HG02840 (cell line): ENCODE results near the gene LRRC4C.

Source experiments
- ATAC-seq: cut with Tn5 transposase; IDR thresholded peaks from one replicate; pipeline ENCODE4 v1.9.1; 2021; ENCODE audit warnings: mild to moderate bottlenecking, moderate library complexity, moderate number of reproducible peaks; ENCODE audit not compliant: unreplicated experiment, low FRiP score

Gene LRRC4C

DNA sequence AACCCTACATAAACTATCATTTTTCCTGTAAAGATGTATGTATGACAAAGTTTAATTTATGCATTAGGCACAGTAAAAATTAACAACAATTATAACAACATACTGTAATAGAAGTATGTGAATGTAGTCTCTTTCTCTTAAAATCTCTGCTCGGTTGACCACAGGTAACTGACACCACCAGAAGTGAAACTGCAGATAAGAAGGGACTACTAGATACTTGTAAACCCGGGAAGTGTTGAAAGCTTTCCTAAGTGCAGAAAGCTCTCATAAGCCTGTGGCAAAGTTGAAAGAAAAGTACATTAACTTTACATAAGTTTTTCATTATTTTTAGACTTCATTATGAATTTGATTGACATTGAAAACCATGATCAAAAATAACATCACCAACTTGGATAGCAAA lies 1173.3 kb downstream of the LRRC4C start:
- no peak for ATAC-seq

DNA sequence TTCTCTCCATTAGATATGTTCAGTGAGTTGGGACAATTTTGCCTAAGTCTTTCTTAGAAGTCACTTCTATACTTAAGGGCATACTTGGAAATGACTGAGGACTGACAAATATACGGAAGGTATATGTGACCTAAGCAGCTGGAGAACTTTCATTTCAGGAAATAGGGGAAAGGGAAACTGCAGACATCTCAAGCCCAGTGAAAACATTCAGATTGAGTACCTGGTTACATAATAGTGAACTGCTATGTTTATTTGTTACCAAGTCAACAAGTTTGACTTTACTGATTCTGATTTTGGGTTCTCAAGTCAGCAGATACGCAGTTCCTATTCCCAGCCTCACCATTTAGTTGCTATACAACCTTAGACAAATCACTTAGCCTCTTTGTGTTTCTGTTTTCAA lies 1173.9 kb downstream of the LRRC4C start:
- ATAC-seq = no peak

- ATAC-seq = no peak
Measured at GRCh38 chr11:40281052-40281580, 1178.3 kb downstream of the LRRC4C start.

- ATAC-seq = no peak
Measured at GRCh38 chr11:40280159-40281051, 1179.0 kb downstream of the LRRC4C start.

DNA sequence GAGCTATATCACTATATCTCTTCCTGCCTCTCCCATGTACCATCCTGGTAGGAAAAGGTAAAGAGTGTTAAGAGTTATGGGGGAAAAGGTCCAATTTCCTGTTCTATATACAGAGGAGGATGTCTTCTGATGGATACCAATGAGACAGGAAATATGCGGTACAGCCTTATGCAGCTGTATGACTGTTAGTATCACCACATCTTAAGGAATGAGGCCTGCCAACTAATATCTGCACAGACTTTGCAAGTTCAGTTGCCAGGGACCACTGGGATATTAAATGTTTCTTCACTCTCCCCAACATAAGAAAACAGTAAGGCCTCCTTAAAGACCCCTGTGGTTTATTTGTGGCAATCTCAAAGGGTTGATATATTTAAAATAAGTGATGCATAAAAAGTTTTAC lies 1182.5 kb downstream of the LRRC4C start:
- ATAC-seq = no peak

DNA sequence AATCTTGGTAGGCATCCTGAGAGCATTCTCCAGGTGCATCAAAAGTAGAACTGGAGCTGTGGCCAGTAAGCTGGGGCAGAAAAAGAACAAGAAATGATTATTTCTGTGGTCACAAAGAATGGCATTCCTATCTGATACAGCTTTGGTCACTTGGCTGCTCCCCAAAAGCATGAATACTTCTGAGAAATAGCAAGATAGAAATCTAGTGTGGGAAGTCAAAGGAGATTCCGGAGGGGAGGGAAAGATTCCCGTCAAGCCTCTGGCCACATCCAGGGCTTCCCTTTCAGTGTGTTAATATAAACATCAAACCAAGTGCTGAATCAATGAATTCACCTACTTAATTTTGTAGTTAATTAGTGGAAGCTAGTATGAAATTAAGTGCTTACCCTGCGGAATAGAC lies 1185.4 kb downstream of the LRRC4C start:
- ATAC-seq = no peak

DNA sequence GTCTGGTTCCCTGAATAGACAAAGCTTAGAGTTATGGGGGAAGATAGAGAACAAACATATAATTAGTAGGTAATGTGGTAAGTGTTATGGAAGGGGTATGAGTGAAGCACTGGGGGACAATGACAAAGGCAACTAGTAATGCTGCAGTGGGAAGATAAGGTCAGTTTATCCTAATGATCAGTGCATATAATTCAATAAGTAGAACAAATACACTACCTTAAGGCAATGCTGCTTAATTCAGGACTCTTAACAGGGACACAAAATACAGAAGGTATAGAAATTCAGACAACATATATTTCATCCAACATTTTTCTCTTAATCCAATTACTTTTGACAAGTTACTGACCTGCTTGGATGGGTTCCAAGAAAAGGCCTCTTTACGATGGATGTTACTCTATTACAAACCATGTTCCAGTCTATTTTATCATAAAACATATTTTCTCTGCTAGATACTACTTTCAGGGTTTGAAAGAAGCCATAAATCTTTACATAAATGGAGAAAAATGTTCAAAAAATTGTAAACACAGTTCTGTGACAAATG lies 1186.2 kb downstream of the LRRC4C start:
- ATAC-seq = no peak

GRCh38 chr11:40271361-40271760 lies 1188.1 kb downstream of the LRRC4C start:
- ATAC-seq = no peak

DNA sequence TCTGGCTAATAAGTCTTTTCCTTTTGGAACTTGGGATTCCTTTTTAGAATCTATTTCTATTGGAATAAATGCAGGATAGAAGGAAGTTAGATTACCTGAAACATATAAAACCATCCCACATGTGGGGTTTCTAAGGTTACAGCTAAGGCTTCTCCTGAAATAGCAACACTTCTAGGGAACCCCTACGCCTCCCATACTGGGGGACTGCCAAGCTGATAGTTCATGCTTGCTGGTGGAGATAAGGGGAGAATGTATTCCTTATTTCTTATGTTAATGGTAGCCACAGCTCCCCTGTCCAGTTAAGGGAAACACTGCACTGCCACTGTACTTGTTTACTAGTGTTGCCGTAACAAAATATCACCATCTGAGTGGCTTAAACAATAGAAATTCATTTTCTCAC lies 1189.6 kb downstream of the LRRC4C start:
- ATAC-seq = no peak

GRCh38 chr11:40268551-40268950 lies 1190.9 kb downstream of the LRRC4C start:
- ATAC-seq = no peak

DNA sequence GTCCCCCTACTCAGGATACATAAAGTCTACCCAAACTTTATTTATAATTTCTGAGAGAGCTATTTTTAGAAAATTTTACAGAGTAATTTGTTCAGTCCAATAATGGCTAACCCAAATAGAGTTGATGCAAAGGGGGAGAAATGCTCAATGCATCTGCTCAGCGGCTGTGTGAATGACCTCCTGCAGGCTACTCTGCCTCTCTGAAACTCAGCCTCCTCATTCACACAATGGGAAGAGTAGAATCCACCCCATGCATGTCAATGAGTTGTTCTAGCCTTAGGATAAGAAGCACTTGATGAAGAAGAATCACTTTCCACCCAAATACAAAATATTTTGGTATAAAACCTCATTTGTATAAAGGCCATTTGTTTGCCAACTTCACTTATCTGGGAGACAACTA lies 1204.0 kb downstream of the LRRC4C start:
- ATAC-seq = no peak

DNA sequence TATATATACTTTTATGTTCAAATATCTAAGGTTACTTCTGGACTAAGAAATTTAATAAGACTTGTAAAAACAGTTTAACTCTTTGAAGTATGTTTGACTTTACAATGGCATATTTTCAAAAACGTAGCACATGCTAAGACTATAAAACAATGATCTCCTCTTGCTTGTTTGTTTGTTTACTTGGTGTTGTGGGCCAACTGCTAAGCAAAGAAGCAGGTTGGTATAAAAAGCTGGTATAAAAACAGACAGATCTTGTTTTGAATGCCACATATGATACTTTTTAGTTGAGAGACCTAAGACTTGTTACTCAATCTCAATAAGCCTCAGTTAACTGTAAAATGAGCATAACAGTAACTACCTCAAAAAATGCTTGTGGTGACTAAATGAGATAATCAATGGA lies 1206.3 kb downstream of the LRRC4C start:
- ATAC-seq = no peak

- ATAC-seq = no peak
Measured at GRCh38 chr11:40252236-40252635, 1207.2 kb downstream of the LRRC4C start.

DNA sequence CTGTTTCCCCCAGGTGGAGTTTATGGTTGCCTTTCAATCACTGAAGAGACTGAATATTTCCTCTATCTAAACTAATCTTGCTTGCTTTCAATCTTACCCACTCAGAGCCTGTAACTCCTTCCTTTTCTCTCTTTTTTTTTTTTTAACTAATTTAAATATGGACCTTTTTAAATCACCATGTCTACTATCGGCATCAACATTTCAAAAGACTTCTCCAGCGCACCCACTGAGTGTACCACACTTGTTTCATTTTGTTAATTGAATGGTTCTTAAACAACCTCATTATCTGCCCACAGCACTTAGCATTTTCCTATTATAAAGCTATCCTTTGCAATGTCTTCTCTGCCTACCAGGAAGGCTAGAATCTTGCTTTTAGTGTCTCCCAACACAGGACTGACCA lies 1212.5 kb downstream of the LRRC4C start:
- no peak for ATAC-seq

- peak; percentile 98 for ATAC-seq
Measured at GRCh38 chr11:40241524-40242051, 1217.9 kb downstream of the LRRC4C start.

DNA sequence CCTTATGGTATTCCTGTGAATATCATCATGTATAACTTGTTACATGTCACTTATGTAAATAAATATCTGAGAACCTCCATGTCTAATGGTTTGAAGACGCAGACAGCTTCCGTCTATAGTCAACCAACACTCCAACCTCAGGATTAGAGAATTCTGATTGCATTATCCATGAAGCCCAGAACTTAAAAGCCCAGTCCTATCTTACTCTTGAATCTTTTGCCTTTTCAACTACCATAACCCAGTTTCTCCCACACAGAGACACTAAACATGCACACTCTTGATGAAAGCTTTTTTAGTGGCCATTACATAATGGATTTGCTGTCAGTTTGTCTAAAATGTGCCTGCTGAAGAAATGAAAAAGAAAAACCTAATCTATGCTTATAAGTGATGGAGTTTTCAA lies 1219.2 kb downstream of the LRRC4C start:
- ATAC-seq = no peak

DNA sequence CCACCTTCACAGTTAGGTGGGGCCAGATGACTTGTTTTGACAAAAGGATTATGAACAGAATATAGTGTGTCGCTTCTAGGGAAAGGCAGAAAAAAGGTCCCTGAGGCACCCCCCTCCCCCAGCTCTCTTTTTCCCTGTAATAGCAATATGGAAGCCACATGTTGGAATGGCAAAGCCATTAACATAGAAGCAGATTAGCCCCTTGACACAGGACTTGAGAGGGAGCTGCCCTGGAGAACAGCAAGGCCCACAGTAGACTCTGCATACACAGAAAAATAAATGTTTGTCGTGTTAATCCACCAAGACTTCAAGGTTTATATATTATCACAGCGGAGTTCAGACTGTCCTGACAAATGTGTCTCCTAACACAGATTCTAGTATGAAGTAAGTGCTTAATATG lies 1222.9 kb downstream of the LRRC4C start:
- ATAC-seq = no peak

- ATAC-seq = no peak
Measured at GRCh38 chr11:40235841-40236240, 1223.6 kb downstream of the LRRC4C start.

- no peak for ATAC-seq
Measured at GRCh38 chr11:40230821-40231220, 1228.6 kb downstream of the LRRC4C start.

- ATAC-seq = no peak
Measured at GRCh38 chr11:40228662-40229061, 1230.8 kb downstream of the LRRC4C start.

GRCh38 chr11:40227730-40228129 lies 1231.7 kb downstream of the LRRC4C start:
- peak; percentile 84 for ATAC-seq

- ATAC-seq = no peak
Measured at GRCh38 chr11:40226654-40227053, 1232.8 kb downstream of the LRRC4C start.
